Ishikawa (cell line): ENCODE results near the gene C6orf58.

Experiments used
- CEBPB ChIP-seq: IDR thresholded peaks from 2 replicates; pipeline ENCODE4 v1.6.1; 2012
- CREB1 ChIP-seq: IDR thresholded peaks from 2 replicates; pipeline ENCODE4 v1.6.1; 2012; ENCODE audit warnings: low read depth
- EGR1 ChIP-seq: IDR thresholded peaks from 2 replicates; pipeline ENCODE4 v1.6.1; 2012
- EP300 ChIP-seq: IDR thresholded peaks from 2 replicates; pipeline ENCODE4 v1.6.1; 2012; ENCODE audit warnings: borderline replicate concordance
- MAX ChIP-seq: IDR thresholded peaks from 2 replicates; pipeline ENCODE4 v1.6.1; 2012
- NFIC ChIP-seq: IDR thresholded peaks from 2 replicates; pipeline ENCODE4 v1.6.1; 2012
- RAD21 ChIP-seq: IDR thresholded peaks from 2 replicates; pipeline ENCODE4 v1.6.1; 2012; ENCODE audit warnings: low read depth
- REST ChIP-seq: IDR thresholded peaks from 2 replicates; pipeline ENCODE4 v1.6.1; 2012; ENCODE audit warnings: low read depth, mild to moderate bottlenecking
- TCF12 ChIP-seq: IDR thresholded peaks from 2 replicates; pipeline ENCODE4 v1.6.1; 2012; ENCODE audit warnings: low read depth
- YY1 ChIP-seq: IDR thresholded peaks from 2 replicates; pipeline ENCODE4 v1.6.1; 2012; ENCODE audit warnings: low read depth
- ZBTB7A ChIP-seq: IDR thresholded peaks from 2 replicates; pipeline ENCODE4 v1.6.1; 2012; ENCODE audit warnings: low read depth

- no peak for TF ChIP-seq EP300
- no peak for TF ChIP-seq NFIC
- no peak for TF ChIP-seq ZBTB7A
- no peak for TF ChIP-seq RAD21
- TF ChIP-seq CREB1: no peak
- no peak for TF ChIP-seq EGR1
- no peak for TF ChIP-seq CEBPB
- no peak for TF ChIP-seq REST
- TF ChIP-seq MAX: no peak
- no peak for TF ChIP-seq YY1
- TF ChIP-seq TCF12: no peak
Observed at GRCh38 chr6:127590344-127590743, 13.4 kb downstream of the C6orf58 start.
